SK-N-SH treated with all-trans-retinoic acid at 6 μM for 48 hours (cell line): Measurements from ENCODE around the gene RELCH.

Source experiments
- ARNTL ChIP-seq: fragments of 450-650 bp; formaldehyde crosslinking; IDR thresholded peaks from 2 replicates; pipeline ENCODE4 v1.5.0; 2020; ENCODE audit warnings: low read depth, mild to moderate bottlenecking, moderate library complexity, borderline replicate concordance
- CREB5 ChIP-seq: fragments of 250-450 bp; sonication (Bioruptor Pico); IDR thresholded peaks from 2 replicates; pipeline ENCODE4 v1.5.1; 2020; ENCODE audit warnings: low read depth, mild to moderate bottlenecking, moderate library complexity
- PATZ1 ChIP-seq: fragments of 250-450 bp; sonication (Bioruptor Pico); IDR thresholded peaks from 2 replicates; pipeline ENCODE4 v1.8.0; 2020; ENCODE audit warnings: mild to moderate bottlenecking, moderate library complexity, borderline replicate concordance
- PPARA ChIP-seq: fragments of 250-450 bp; sonication (Bioruptor Pico); IDR thresholded peaks from 2 replicates; pipeline ENCODE4 v1.5.0; 2020; ENCODE audit warnings: mild to moderate bottlenecking, borderline replicate concordance
- TCF4 ChIP-seq: fragments of 250-450 bp; sonication (Bioruptor Pico); IDR thresholded peaks from 2 replicates; pipeline ENCODE4 v1.8.0; 2021; ENCODE audit warnings: mild to moderate bottlenecking, moderate library complexity, borderline replicate concordance
- TOX ChIP-seq: fragments of 250-450 bp; sonication (Bioruptor Pico); IDR thresholded peaks from 2 replicates; pipeline ENCODE4 v1.8.0; 2021; ENCODE audit warnings: mild to moderate bottlenecking, moderate library complexity, borderline replicate concordance
- ZFP3 ChIP-seq: fragments of 250-450 bp; sonication (Bioruptor Pico); IDR thresholded peaks from 2 replicates; pipeline ENCODE4 v1.5.0; 2020; ENCODE audit warnings: mild to moderate bottlenecking, moderate library complexity
- ZFP30 ChIP-seq: fragments of 450-650 bp; formaldehyde crosslinking; IDR thresholded peaks from 2 replicates; pipeline ENCODE4 v1.5.0; 2022; ENCODE audit warnings: mild to moderate bottlenecking, moderate library complexity
- ZNF565 ChIP-seq: fragments of 450-650 bp; formaldehyde crosslinking; conservative IDR thresholded peaks from 2 replicates; pipeline ENCODE4 v1.5.0; 2020; ENCODE audit warnings: low read depth, mild to moderate bottlenecking, moderate library complexity
- TF ChIP-seq, protein P1 (sequence below): fragments of 250-450 bp; sonication (Bioruptor Pico); IDR thresholded peaks from 2 replicates; pipeline ENCODE4 v1.5.0; 2020; ENCODE audit warnings: mild to moderate bottlenecking, moderate library complexity

GRCh38 chr18:62239475-62239874, 52.4 kb downstream of the RELCH start:
- TF ChIP-seq, protein P1, sequence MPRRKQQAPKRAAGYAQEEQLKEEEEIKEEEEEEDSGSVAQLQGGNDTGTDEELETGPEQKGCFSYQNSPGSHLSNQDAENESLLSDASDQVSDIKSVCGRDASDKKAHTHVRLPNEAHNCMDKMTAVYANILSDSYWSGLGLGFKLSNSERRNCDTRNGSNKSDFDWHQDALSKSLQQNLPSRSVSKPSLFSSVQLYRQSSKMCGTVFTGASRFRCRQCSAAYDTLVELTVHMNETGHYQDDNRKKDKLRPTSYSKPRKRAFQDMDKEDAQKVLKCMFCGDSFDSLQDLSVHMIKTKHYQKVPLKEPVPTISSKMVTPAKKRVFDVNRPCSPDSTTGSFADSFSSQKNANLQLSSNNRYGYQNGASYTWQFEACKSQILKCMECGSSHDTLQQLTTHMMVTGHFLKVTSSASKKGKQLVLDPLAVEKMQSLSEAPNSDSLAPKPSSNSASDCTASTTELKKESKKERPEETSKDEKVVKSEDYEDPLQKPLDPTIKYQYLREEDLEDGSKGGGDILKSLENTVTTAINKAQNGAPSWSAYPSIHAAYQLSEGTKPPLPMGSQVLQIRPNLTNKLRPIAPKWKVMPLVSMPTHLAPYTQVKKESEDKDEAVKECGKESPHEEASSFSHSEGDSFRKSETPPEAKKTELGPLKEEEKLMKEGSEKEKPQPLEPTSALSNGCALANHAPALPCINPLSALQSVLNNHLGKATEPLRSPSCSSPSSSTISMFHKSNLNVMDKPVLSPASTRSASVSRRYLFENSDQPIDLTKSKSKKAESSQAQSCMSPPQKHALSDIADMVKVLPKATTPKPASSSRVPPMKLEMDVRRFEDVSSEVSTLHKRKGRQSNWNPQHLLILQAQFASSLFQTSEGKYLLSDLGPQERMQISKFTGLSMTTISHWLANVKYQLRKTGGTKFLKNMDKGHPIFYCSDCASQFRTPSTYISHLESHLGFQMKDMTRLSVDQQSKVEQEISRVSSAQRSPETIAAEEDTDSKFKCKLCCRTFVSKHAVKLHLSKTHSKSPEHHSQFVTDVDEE (CRISPR knock-in tag): no peak
- TF ChIP-seq ARNTL (CRISPR knock-in tag): no peak
- TF ChIP-seq TOX (CRISPR knock-in tag): no peak
- no peak for TF ChIP-seq PATZ1 (CRISPR knock-in tag)
- no peak for TF ChIP-seq PPARA (CRISPR knock-in tag)
- TF ChIP-seq CREB5 (CRISPR knock-in tag): no peak
- no peak for TF ChIP-seq ZFP3 (CRISPR knock-in tag)
- TF ChIP-seq ZFP30: no peak
- TF ChIP-seq ZNF565 (CRISPR knock-in tag): no peak
- TF ChIP-seq TCF4 (CRISPR knock-in tag): no peak
